H9 (cell line): ENCODE results near the gene PIK3CG. TPM values are rescaled to one million over a fixed set of nuclear protein-coding genes. Genes with fewer than 3 reads are reported as not detected.

ENCODE experiments used
- DNase-seq: peaks from one replicate; pipeline ENCODE4 v3.0.0-alpha.2; 2017
- H2AFZ ChIP-seq: one replicate; pipeline ENCODE4 v1.6.1; 2013; ENCODE audit warnings: mild to moderate bottlenecking, low read length, control low read depth, moderate library complexity
- H2AK5ac ChIP-seq: 2 replicates; pipeline ENCODE4 v1.6.1; 2013; ENCODE audit warnings: low read length, control low read depth, mixed read lengths; ENCODE audit not compliant: insufficient read length
- H2BK120ac ChIP-seq: one replicate; pipeline ENCODE4 v1.6.1; 2013; ENCODE audit warnings: low read depth, mild to moderate bottlenecking, low read length, control low read depth, inconsistent platforms; ENCODE audit not compliant: poor library complexity, severe bottlenecking
- H2BK12ac ChIP-seq: 2 replicates; pipeline ENCODE4 v1.6.1; 2013; ENCODE audit warnings: low read length, control low read depth, mixed read lengths, low read depth; ENCODE audit not compliant: insufficient read length
- H2BK15ac ChIP-seq: 2 replicates; pipeline ENCODE4 v1.6.1; 2013; ENCODE audit warnings: low read depth, low read length, control low read depth
- H2BK20ac ChIP-seq: one replicate; pipeline ENCODE4 v1.6.1; 2013; ENCODE audit warnings: low read depth, mild to moderate bottlenecking, low read length, control low read depth, inconsistent platforms; ENCODE audit not compliant: poor library complexity, severe bottlenecking
- H2BK5ac ChIP-seq: 2 replicates; pipeline ENCODE4 v1.6.1; 2013; ENCODE audit warnings: low read length, control low read depth, mixed read lengths; ENCODE audit not compliant: insufficient read length
- H3K14ac ChIP-seq: 2 replicates; pipeline ENCODE4 v1.6.1; 2013; ENCODE audit warnings: low read length, control low read depth; ENCODE audit not compliant: insufficient read depth
- H3K18ac ChIP-seq: 2 replicates; pipeline ENCODE4 v1.6.1; 2013; ENCODE audit warnings: low read depth, mild to moderate bottlenecking, mixed read lengths, low read length, control low read depth; ENCODE audit not compliant: insufficient read length
- H3K23ac ChIP-seq: 2 replicates; pipeline ENCODE4 v1.6.1; 2013; ENCODE audit warnings: low read length, control low read depth, mixed read lengths, low read depth; ENCODE audit not compliant: insufficient read length
- H3K23me2 ChIP-seq: 2 replicates; pipeline ENCODE4 v1.6.1; 2013; ENCODE audit warnings: low read depth, mild to moderate bottlenecking, mixed read lengths, low read length, control low read depth; ENCODE audit not compliant: insufficient read length, poor library complexity, severe bottlenecking
- H3K27ac ChIP-seq: 2 replicates; pipeline ENCODE4 v1.5.1; 2013; ENCODE audit warnings: low read length, control low read depth, mixed read lengths, low read depth; ENCODE audit not compliant: insufficient read length
- H3K27me3 ChIP-seq: 2 replicates; pipeline ENCODE4 v1.6.1; 2013; ENCODE audit warnings: low read length, control low read depth, inconsistent platforms; ENCODE audit not compliant: insufficient read depth
- H3K4ac ChIP-seq: 2 replicates; pipeline ENCODE4 v1.6.1; 2013; ENCODE audit warnings: low read depth, mild to moderate bottlenecking, control low read depth, inconsistent platforms, low read length, moderate library complexity
- H3K4me1 ChIP-seq: 2 replicates; pipeline ENCODE4 v1.6.1; 2013; ENCODE audit warnings: low read length, control low read depth, inconsistent platforms; ENCODE audit not compliant: insufficient read depth
- H3K4me2 ChIP-seq: 2 replicates; pipeline ENCODE4 v1.6.1; 2013; ENCODE audit warnings: low read length, control low read depth, mixed read lengths; ENCODE audit not compliant: insufficient read length, insufficient read depth
- H3K56ac ChIP-seq: 2 replicates; pipeline ENCODE4 v1.6.1; 2013; ENCODE audit warnings: low read depth, mild to moderate bottlenecking, mixed read lengths, low read length, control low read depth; ENCODE audit not compliant: insufficient read length
- H3K79me1 ChIP-seq: 2 replicates; pipeline ENCODE4 v1.6.1; 2013; ENCODE audit warnings: low read depth, mild to moderate bottlenecking, moderate library complexity, low read length, control low read depth, inconsistent platforms; ENCODE audit not compliant: insufficient read depth, poor library complexity, severe bottlenecking
- H3K79me2 ChIP-seq: 2 replicates; pipeline ENCODE4 v1.6.1; 2013; ENCODE audit warnings: low read length, control low read depth, inconsistent platforms; ENCODE audit not compliant: insufficient read depth
- H3K9ac ChIP-seq: 2 replicates; pipeline ENCODE4 v1.6.1; 2013; ENCODE audit warnings: low read length, control low read depth, mixed read lengths; ENCODE audit not compliant: insufficient read length; ENCODE audit errors: extremely low read depth
- H3K9me3 ChIP-seq: one replicate; pipeline ENCODE4 v1.6.1; 2013; ENCODE audit warnings: low read depth, low read length, inconsistent platforms; ENCODE audit not compliant: control insufficient read depth
- H3T11ph ChIP-seq: one replicate; pipeline ENCODE4 v1.6.1; 2013; ENCODE audit warnings: mild to moderate bottlenecking, low read length, control low read depth, inconsistent platforms
- H4K20me1 ChIP-seq: one replicate; pipeline ENCODE4 v1.6.1; 2013; ENCODE audit not compliant: control insufficient read depth, insufficient read length, insufficient read depth
- H4K5ac ChIP-seq: 2 replicates; pipeline ENCODE4 v1.6.1; 2013; ENCODE audit warnings: low read depth, mild to moderate bottlenecking, mixed read lengths, low read length, control low read depth; ENCODE audit not compliant: insufficient read length
- H4K8ac ChIP-seq: replicated peaks from 2 replicates; pipeline ENCODE4 v1.6.1; 2013; ENCODE audit warnings: low read length, control low read depth, mixed read lengths, low read depth; ENCODE audit not compliant: insufficient read length
- H4K91ac ChIP-seq: 2 replicates; pipeline ENCODE4 v1.6.1; 2013; ENCODE audit warnings: low read depth, mild to moderate bottlenecking, moderate library complexity, mixed read lengths, low read length, control low read depth; ENCODE audit not compliant: insufficient read length
- H3K27ac Mint-ChIP-seq, 3 experiments: 2 replicates in 2 of 3; 3 replicates in 1 of 3; pipeline ENCODE4 v1.8.0; 2020 to 2021; ENCODE audit warnings: mixed read lengths in 3 of 3, mild to moderate bottlenecking in 1 of 3, moderate library complexity in 1 of 3
- H3K27me3 Mint-ChIP-seq: 2 replicates; pipeline ENCODE4 v1.8.0; 2021; ENCODE audit warnings: low read depth, mild to moderate bottlenecking, moderate library complexity, mixed read lengths
- H3K36me3 Mint-ChIP-seq, 3 experiments: 2 replicates in 2 of 3; 3 replicates in 1 of 3; pipeline ENCODE4 v1.8.0; 2020 to 2021; ENCODE audit warnings: low read depth in 3 of 3, mixed read lengths in 3 of 3; ENCODE audit not compliant: insufficient read depth in 1 of 3
- H3K4me1 Mint-ChIP-seq, 2 experiments: 2 replicates each; pipeline ENCODE4 v1.8.0; 2020; ENCODE audit warnings: mixed read lengths in 2 of 2
- H3K4me3 Mint-ChIP-seq, 2 experiments: 2 replicates in 1 of 2; 3 replicates in 1 of 2; pipeline ENCODE4 v1.8.0; 2020 to 2021; ENCODE audit warnings: mild to moderate bottlenecking in 2 of 2, mixed read lengths in 2 of 2, moderate library complexity in 1 of 2
- H3K9me3 Mint-ChIP-seq, 2 experiments: 2 replicates in 1 of 2; 3 replicates in 1 of 2; pipeline ENCODE4 v1.8.0; 2020; ENCODE audit warnings: mild to moderate bottlenecking in 2 of 2, mixed read lengths in 2 of 2, moderate library complexity in 1 of 2
- CTCF ChIP-seq: fragments of 200-600 bp; sonication (generic); conservative IDR thresholded peaks from 3 replicates; pipeline ENCODE4 v1.8.0; 2021; ENCODE audit warnings: antibody characterized with exemption, mild to moderate bottlenecking
- WGBS: extraction: QIAGEN DNeasy Blood & Tissue Kit; methylation state at CpG from one replicate; pipeline ENCODE4 v1.1.7; 2013; ENCODE audit warnings: missing lambda C conversion rate, low lambda C conversion rate, mixed read lengths; ENCODE audit not compliant: insufficient read length; ENCODE audit errors: extremely low coverage; 5-methylcytosine and 5-hydroxymethylcytosine counted together
- total RNA-seq: library from RNA; stranded (reverse); gene quantifications from 2 replicates; pipeline ENCODE4 v1.2.1, GENCODE V29; 2021

PIK3CG gene
- total RNA-seq, 1 experiment from 2014 or later = not detected

GRCh38 chr7:106952001-106952657 is 87.0 kb downstream of the PIK3CG start:
- Histone ChIP-seq H3K27ac (no peak overlapping the region), H3K23me2 (no peaks in the 10 kb centered on the region), H3K4ac (no peak overlapping the region), H3K9ac (no peak overlapping the region), H3K79me2 (no peaks in the 10 kb centered on the region), H3T11ph (no peak overlapping the region), H4K8ac (no peak overlapping the region), H2BK20ac (no peak overlapping the region), H2AK5ac (no peak overlapping the region), H3K56ac (no peak overlapping the region), H2BK15ac (no peak overlapping the region), H3K4me2 (no peak overlapping the region), H3K79me1 (no peaks in the 10 kb centered on the region), H3K14ac (no peak overlapping the region), H4K91ac (no peak overlapping the region), H3K9me3 (no peaks in the 10 kb centered on the region), H2BK12ac (no peak overlapping the region), H4K5ac (no peak overlapping the region), H3K18ac (no peak overlapping the region), H3K4me1 (peaks cover 4% of the 10 kb centered on the region), H4K20me1 (no peaks in the 10 kb centered on the region), H2AFZ (no peak overlapping the region), H2BK5ac (no peak overlapping the region), H3K23ac (no peak overlapping the region), H2BK120ac (no peak overlapping the region), H3K27me3 (no peaks in the 10 kb centered on the region)
- WGBS = no CpG with 5 or more reads among the region's 7 CpGs
- peaks cover 24 to 26% of the 10 kb centered on the region in 2 experiments for H3K4me1 Mint-ChIP-seq
- TF ChIP-seq CTCF = no peak
- H3K27me3 Mint-ChIP-seq = no peaks in the 10 kb centered on the region; the same call in none of the 2 replicates
- DNase-seq = no peak
- H3K4me3 Mint-ChIP-seq = no peak overlapping the region
- H3K36me3 Mint-ChIP-seq = no peaks in the 10 kb centered on the region
- H3K9me3 Mint-ChIP-seq = no peaks in the 10 kb centered on the region
- no peak overlapping the region for H3K27ac Mint-ChIP-seq
